Panc1 (cell line): Measurements from ENCODE around the gene TPD52L1. TPM values are rescaled to one million over a fixed set of nuclear protein-coding genes. Genes with fewer than 3 reads are reported as not detected.
A peak's percentile ranks its signal among the peaks of the same experiment; 100 is the strongest.

Source experiments
- ATAC-seq: fragments of 200-7000 bp; cut with Tn5 transposase; 2 replicates; pipeline ENCODE4 v1.9.1; 2020; ENCODE audit warnings: mild to moderate bottlenecking, moderate library complexity
- BruUV-seq: library from RNA; stranded (reverse); fragments of 400-500 nt; replicated peaks from 2 replicates; lab custom pipeline; 2021; lab: Mats Ljungman, UMichigan
- CTCF ChIA-PET: fragments of 300-600 bp; sonication (Branson Sonifier 250); formaldehyde crosslinking; loops from one replicate; lab custom pipeline; 2022; ENCODE audit warnings: antibody characterized with exemption; lab: Charles Lee
- POLR2A ChIA-PET: fragments of 300-600 bp; sonication (Branson Sonifier 250); formaldehyde crosslinking; loops from one replicate; lab custom pipeline; 2022; ENCODE audit warnings: antibody characterized with exemption; lab: Charles Lee
- DNase-seq: peaks from one replicate; pipeline ENCODE4 v3.0.0-alpha.2; 2010; ENCODE audit warnings: low read depth, low spot score
- H3K27ac ChIP-seq: 2 replicates; pipeline ENCODE4 v1.5.1; 2011; ENCODE audit warnings: mild to moderate bottlenecking, low read length, inconsistent platforms
- H3K27me3 ChIP-seq: fragments of 200-500 bp; sonication (Bioruptor generic); 2 replicates; pipeline ENCODE4 v1.6.0; 2014; ENCODE audit warnings: low read length, inconsistent platforms; ENCODE audit not compliant: control insufficient read depth, insufficient read depth
- H3K36me3 ChIP-seq: fragments of 200-500 bp; sonication (Bioruptor generic); 2 replicates; pipeline ENCODE4 v1.5.1; 2014; ENCODE audit warnings: inconsistent platforms, mild to moderate bottlenecking, low read length, moderate library complexity; ENCODE audit not compliant: control insufficient read depth, insufficient read depth
- H3K4me1 ChIP-seq: 2 replicates; pipeline ENCODE4 v1.5.1; 2011; ENCODE audit warnings: inconsistent platforms, mild to moderate bottlenecking, low read length, moderate library complexity; ENCODE audit not compliant: control insufficient read depth, insufficient read depth
- H3K4me3 ChIP-seq, 2 experiments: 2 replicates each; pipeline ENCODE4 v1.5.1; 2011 to 2012; ENCODE audit warnings: low read depth in 2 of 2, low read length in 2 of 2, mild to moderate bottlenecking in 2 of 2, inconsistent platforms in 1 of 2, moderate library complexity in 1 of 2
- H3K9me3 ChIP-seq: fragments of 200-500 bp; sonication (Bioruptor generic); 2 replicates; pipeline ENCODE4 v1.5.1; 2014; ENCODE audit warnings: low read depth, mild to moderate bottlenecking, inconsistent platforms, low read length, moderate library complexity; ENCODE audit not compliant: control insufficient read depth, insufficient read depth
- CTCF ChIP-seq: fragments of 450-650 bp; IDR thresholded peaks from 2 replicates; pipeline ENCODE4 v1.5.1; 2017; ENCODE audit warnings: mild to moderate bottlenecking
- POLR2AphosphoS5 ChIP-seq: IDR thresholded peaks from 2 replicates; pipeline ENCODE4 v1.6.1; 2012; ENCODE audit warnings: mild to moderate bottlenecking, low read depth, low read length, moderate library complexity
- REST ChIP-seq, 2 experiments: IDR thresholded peaks; 2 replicates each; pipeline ENCODE4 v1.6.1; 2011 to 2012; ENCODE audit warnings: low read depth in 2 of 2, control low read depth in 1 of 2, low read length in 1 of 2, mild to moderate bottlenecking in 1 of 2, moderate library complexity in 1 of 2; ENCODE audit not compliant: insufficient read depth in 1 of 2
- SIN3A ChIP-seq: IDR thresholded peaks from 2 replicates; pipeline ENCODE4 v1.6.1; 2012; ENCODE audit warnings: low read depth, mild to moderate bottlenecking, low read length, moderate library complexity, borderline replicate concordance; ENCODE audit not compliant: insufficient read depth
- TCF7L2 ChIP-seq: IDR thresholded peaks from 2 replicates; pipeline ENCODE4 v1.6.1; 2011; ENCODE audit warnings: mild to moderate bottlenecking, low read depth, low read length, inconsistent platforms
- in situ Hi-C: cut with HindIII; loops from 2 replicates; pipeline ENCODE4 v1.10.0; 2016; ENCODE audit warnings: low sequenced_read_pairs, low pct_unique_long_range_greater_than_20kb
- intact Hi-C: fragments of 100-400 bp; cut with micrococcal nuclease; formaldehyde crosslinking; loops from one replicate; pipeline ENCODE4 v1.10.0; 2022; ENCODE audit not compliant: unreplicated experiment
- total RNA-seq: library from RNA; stranded (reverse); gene quantifications from one replicate; pipeline ENCODE4 v1.2.1, GENCODE V29; 2021; ENCODE audit not compliant: unreplicated experiment

The TPD52L1 gene
- total RNA-seq, 1 experiment from 2014 or later = 2.9 TPM

GRCh38 chr6:125258651-125259353, 105.2 kb downstream of the TPD52L1 start:
- Histone ChIP-seq H3K27ac (no peak overlapping the region), H3K9me3 (no peaks in the 10 kb centered on the region), H3K27me3 (0 out of 2 replicates have a peak, but pooled peaks cover 2% of the 10 kb centered on the region), H3K4me3 (no peak overlapping the region), H3K36me3 (no peaks in the 10 kb centered on the region), H3K4me1 (no peaks in the 10 kb centered on the region)
- intact Hi-C loops = no loop called here
- TF ChIP-seq CTCF (no peak), REST (IDR thresholded peaks at IDR 0.05; ENCODE audit: insufficient read depth in 1 of 2, low read depth in 2 of 2, low read length in 1 of 2) (no peak), POLR2AphosphoS5 (no peak), SIN3A (no peak), TCF7L2 (no peak)
- no TSS peak for BruUV-seq
- ATAC-seq (no peak), DNase-seq (no peak)
- ChIA-PET CTCF (no interaction called here), POLR2A (no interaction called here)
- in situ Hi-C loops = no loop called here

- ATAC-seq (no peak), DNase-seq (peak; percentile 8)
- CTCF ChIA-PET = no interaction called here
- no peak overlapping the region for H3K27ac ChIP-seq
- no peak overlapping the region for H3K4me3 ChIP-seq
- POLR2A ChIA-PET = no interaction called here
- 0 out of 2 replicates have a peak, but pooled peaks cover 2% of the 10 kb centered on the region for H3K27me3 ChIP-seq
- H3K9me3 ChIP-seq = no peaks in the 10 kb centered on the region
- TF ChIP-seq CTCF (no peak), REST (IDR thresholded peaks at IDR 0.05; ENCODE audit: insufficient read depth in 1 of 2, low read depth in 2 of 2, low read length in 1 of 2) (no peak), TCF7L2 (no peak), POLR2AphosphoS5 (no peak), SIN3A (no peak)
- in situ Hi-C loops = no loop called here
- H3K4me1 ChIP-seq = no peaks in the 10 kb centered on the region
- intact Hi-C loops = no loop called here
- no peaks in the 10 kb centered on the region for H3K36me3 ChIP-seq
- BruUV-seq = no TSS peak
These were observed 105.8 kb downstream of the TPD52L1 start for GRCh38 chr6:125259354-125259736.
